HL-60 (cell line): Measurements from ENCODE around the gene EPHA2.

Experiments
- DNase-seq, 2 experiments: peaks; one replicate each; pipeline ENCODE4 v3.0.0-alpha.2; 2010 to 2020; ENCODE audit warnings: low read depth in 1 of 2, low spot score in 1 of 2
- H3K27ac ChIP-seq: fragments of 250-450 bp; sonication (Bioruptor Pico); replicated peaks from 2 replicates; pipeline ENCODE4 v1.5.1; 2020; ENCODE audit warnings: mild to moderate bottlenecking, moderate library complexity
- H3K27me3 ChIP-seq: fragments of 250-450 bp; sonication (Bioruptor Pico); 2 replicates; pipeline ENCODE4 v1.5.1; 2021; ENCODE audit warnings: mild to moderate bottlenecking, moderate library complexity; ENCODE audit not compliant: insufficient read depth, poor library complexity, severe bottlenecking
- H3K4me3 ChIP-seq: replicated peaks from 2 replicates; pipeline ENCODE4 v1.5.1; 2011; ENCODE audit warnings: mild to moderate bottlenecking, control low read depth, low read length; ENCODE audit not compliant: insufficient read depth
- CTCF ChIP-seq: IDR thresholded peaks from one replicate; pipeline ENCODE4 v1.5.1; 2011; ENCODE audit warnings: low read length, control low read depth, inconsistent platforms; ENCODE audit not compliant: insufficient read depth
- GABPA ChIP-seq: IDR thresholded peaks from 2 replicates; pipeline ENCODE4 v1.6.1; 2012; ENCODE audit warnings: low read depth
- POLR2AphosphoS5 ChIP-seq: IDR thresholded peaks from 2 replicates; pipeline ENCODE4 v1.6.1; 2012; ENCODE audit warnings: low read depth
- SPI1 ChIP-seq: IDR thresholded peaks from 2 replicates; pipeline ENCODE4 v1.6.1; 2012; ENCODE audit warnings: low read depth, mild to moderate bottlenecking, borderline replicate concordance
- TF ChIP-seq, protein P1 (sequence below): IDR thresholded peaks from 2 replicates; pipeline ENCODE4 v1.6.1; 2012; ENCODE audit warnings: low read depth; ENCODE audit not compliant: insufficient replicate concordance

The EPHA2 gene

DNA sequence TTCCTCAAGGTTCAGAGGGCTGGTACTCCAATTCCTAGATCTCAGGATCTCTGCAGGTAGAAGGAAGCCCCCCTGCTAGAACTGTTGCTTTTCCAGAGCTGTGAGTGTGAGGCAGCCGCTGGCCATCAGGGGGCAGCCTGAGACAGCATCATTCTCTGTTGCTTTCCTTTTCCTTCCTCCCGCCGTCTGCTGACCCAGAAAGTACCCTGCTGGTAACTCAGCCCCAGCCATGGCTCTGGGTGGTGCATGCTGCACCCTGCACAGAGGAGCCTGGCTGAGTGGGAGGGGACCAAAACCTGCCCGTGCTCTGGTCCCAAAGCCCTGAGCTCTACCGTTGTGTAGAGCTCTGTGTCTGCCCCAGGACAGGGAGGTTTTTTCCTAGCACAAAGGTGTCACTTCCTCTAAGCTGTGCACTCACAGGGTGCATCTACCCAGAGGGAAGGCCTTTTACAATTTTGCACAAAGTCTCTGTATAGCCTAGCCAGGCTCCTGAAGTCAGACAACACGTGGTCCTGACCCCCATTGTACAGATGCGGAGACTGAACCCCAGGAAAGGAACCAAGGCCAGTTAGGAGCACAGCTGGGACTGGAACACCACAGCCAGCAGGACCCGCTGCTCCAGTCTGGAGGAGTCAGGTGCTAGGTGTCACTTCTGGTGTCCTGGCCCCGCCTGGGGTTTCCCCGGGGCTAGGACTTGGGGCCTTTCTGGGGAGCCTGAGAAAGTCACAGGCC lies 76.8 kb downstream of the EPHA2 start:
- H3K27ac ChIP-seq: no peak overlapping the region
- no peak overlapping the region; the same call in 1 of the 2 replicates for H3K4me3 ChIP-seq
- peak in 1 of 2 experiments; percentile 53 for DNase-seq
- H3K27me3 ChIP-seq: peaks cover 5% of the 10 kb centered on the region
- peak; percentile 79 for TF ChIP-seq CTCF
- TF ChIP-seq SPI1: no peak

DNA sequence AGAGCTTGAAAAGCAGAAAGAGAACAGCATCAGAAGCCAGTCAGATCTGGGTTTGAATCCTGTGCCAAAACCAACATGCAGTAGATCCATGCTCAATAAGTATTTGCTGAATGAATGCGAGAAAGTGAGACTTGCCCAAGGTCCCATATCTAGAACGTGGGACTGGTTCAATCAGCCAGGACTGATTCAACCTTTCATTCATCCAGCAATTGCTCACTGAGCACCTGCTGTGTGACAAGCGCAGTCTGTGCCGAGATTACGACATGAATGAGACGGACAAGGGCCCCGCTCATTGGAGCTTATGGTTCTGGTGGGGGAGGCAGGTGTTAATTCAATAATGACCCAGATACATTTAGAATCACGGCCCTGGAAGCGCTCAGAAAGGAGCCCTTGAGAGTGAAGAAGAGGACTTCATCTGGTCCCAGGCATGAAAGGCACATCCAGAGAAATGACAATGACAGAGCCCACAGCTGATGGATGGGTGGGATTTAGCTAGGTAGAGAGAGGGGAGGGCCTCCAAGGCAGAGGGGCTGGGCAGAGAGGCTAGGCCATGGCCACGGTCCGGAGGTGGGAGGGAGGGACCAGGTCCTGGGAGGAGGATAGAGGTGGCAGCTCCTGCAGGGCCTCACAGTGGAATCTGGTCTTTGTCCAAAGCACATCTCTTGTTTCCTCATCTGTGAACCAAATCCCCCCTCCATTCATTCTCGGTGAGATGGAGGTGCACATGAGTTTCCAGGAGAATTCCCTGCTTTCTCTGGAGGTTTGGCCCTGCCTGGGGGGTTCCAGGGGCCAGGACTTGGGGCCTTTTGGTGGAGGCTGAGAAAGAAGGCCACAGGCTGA lies 78.2 kb downstream of the EPHA2 start:
- H3K4me3 ChIP-seq: no peak overlapping the region
- no peak overlapping the region for H3K27ac ChIP-seq
- TF ChIP-seq SPI1 (no peak), GABPA (no peak), POLR2AphosphoS5 (no peak), CTCF (no peak)
- TF ChIP-seq, protein P1, sequence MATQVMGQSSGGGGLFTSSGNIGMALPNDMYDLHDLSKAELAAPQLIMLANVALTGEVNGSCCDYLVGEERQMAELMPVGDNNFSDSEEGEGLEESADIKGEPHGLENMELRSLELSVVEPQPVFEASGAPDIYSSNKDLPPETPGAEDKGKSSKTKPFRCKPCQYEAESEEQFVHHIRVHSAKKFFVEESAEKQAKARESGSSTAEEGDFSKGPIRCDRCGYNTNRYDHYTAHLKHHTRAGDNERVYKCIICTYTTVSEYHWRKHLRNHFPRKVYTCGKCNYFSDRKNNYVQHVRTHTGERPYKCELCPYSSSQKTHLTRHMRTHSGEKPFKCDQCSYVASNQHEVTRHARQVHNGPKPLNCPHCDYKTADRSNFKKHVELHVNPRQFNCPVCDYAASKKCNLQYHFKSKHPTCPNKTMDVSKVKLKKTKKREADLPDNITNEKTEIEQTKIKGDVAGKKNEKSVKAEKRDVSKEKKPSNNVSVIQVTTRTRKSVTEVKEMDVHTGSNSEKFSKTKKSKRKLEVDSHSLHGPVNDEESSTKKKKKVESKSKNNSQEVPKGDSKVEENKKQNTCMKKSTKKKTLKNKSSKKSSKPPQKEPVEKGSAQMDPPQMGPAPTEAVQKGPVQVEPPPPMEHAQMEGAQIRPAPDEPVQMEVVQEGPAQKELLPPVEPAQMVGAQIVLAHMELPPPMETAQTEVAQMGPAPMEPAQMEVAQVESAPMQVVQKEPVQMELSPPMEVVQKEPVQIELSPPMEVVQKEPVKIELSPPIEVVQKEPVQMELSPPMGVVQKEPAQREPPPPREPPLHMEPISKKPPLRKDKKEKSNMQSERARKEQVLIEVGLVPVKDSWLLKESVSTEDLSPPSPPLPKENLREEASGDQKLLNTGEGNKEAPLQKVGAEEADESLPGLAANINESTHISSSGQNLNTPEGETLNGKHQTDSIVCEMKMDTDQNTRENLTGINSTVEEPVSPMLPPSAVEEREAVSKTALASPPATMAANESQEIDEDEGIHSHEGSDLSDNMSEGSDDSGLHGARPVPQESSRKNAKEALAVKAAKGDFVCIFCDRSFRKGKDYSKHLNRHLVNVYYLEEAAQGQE: no peak
- H3K27me3 ChIP-seq: peaks cover 15% of the 10 kb centered on the region
- DNase-seq: no peak

DNA sequence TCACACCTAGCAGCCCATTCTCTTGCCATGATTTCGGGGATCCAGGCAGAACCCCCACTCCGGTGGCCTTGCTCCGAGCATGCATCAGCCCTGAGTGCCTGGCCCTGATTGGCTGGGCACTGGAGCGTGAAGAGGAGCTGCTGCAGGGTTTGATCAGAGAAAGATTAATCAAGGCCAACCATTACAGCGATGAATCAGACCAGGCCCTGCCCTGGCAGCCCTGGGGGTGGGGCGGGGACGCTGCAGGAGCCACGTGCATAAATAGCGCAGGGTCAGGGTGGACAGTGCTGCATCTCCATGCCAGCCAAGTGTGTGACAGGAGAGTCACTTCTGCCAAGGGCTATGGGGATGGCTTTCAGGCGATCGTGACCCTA lies 79.0 kb downstream of the EPHA2 start:
- H3K27me3 ChIP-seq: peaks cover 23% of the 10 kb centered on the region
- H3K27ac ChIP-seq: no peak overlapping the region
- no peak for DNase-seq
- no peak for TF ChIP-seq POLR2AphosphoS5
- TF ChIP-seq, protein P1: no peak
- no peak for TF ChIP-seq GABPA
- TF ChIP-seq CTCF: no peak
- TF ChIP-seq SPI1: no peak
- H3K4me3 ChIP-seq: no peak overlapping the region
